Measurements from ENCODE around the gene PPM1K.
"Not testable (repeated sequence)": the region's sequence is repeated elsewhere in the genome, so short reads cannot be mapped to it uniquely, and the experiment has no call there.

Gene PPM1K

DNA sequence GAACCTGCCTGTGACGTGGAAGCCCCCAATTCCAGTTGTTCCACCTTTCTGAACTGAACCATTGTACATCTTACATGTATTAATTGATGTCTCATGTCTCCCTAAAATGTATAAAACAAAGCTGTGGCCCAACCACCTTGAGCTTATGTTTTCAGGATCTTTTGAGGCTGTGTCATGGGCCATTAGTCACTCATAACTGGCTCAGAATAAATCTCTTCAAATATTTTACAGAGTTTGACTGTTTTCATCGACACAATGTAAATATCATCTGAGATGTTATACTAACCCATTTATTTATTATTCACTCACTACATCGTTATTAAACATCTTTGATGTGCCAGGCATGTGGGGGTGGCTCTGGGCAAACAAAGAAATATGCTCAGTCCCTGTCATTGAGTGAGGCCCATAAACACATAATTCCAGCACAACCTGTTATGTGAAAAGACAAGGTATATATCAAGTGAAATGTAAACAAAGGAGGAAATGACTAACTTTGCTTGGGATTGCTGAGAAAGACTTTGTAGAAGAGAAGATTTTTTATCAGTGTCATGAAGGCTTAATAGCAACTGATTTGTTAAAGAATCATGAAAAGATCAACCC lies 34.5 kb upstream of the PPM1K start:
- Histone ChIP-seq H4K5ac (ENCODE audit: low read length) (peak overlapping the region; percentile 88), H3K4me1 (ENCODE audit: control insufficient read depth, low read depth, low read length) (peaks cover 10% of the 10 kb centered on the region), H3K9ac (ENCODE audit: low read length) (no peak overlapping the region), H2AK5ac (ENCODE audit: low read length) (peak overlapping the region; percentile 66), H3K27ac (ENCODE audit: low read depth, low read length) (peak overlapping the region; percentile 97), H3K36me3 (ENCODE audit: control insufficient read depth, insufficient read depth, low read length) (no peaks in the 10 kb centered on the region), H3K79me2 (ENCODE audit: control insufficient read depth, insufficient read depth, low read length) (no peaks in the 10 kb centered on the region), H4K8ac (ENCODE audit: low read depth, low read length) (peak overlapping the region; percentile 39), H3K4me2 (ENCODE audit: low read length) (no peak overlapping the region), H2BK5ac (ENCODE audit: low read length) (peak overlapping the region; percentile 100), H2BK120ac (ENCODE audit: low read depth, low read length) (peak overlapping the region; percentile 73), H2BK15ac (replicated peaks; ENCODE audit: low read depth) (peak overlapping the region; percentile 85), H3K27me3 (ENCODE audit: insufficient read depth, low read length, poor library complexity) (no peaks in the 10 kb centered on the region), H3K18ac (ENCODE audit: low read length) (peak overlapping the region; percentile 85), H3K4ac (ENCODE audit: low read depth, low read length) (peak overlapping the region; percentile 79), H3K79me1 (ENCODE audit: low read length) (no peaks in the 10 kb centered on the region), H3K23ac (ENCODE audit: low read length) (no peak overlapping the region), H3K56ac (ENCODE audit: low read length) (peak overlapping the region; percentile 82), H3K4me3 (ENCODE audit: low read length) (no peak overlapping the region)
- WGBS (ENCODE audit: extremely low coverage, insufficient coverage, low lambda C conversion rate), result 100% methylated on average over 1 of the region's 3 CpGs
- no peak for DNase-seq

DNA sequence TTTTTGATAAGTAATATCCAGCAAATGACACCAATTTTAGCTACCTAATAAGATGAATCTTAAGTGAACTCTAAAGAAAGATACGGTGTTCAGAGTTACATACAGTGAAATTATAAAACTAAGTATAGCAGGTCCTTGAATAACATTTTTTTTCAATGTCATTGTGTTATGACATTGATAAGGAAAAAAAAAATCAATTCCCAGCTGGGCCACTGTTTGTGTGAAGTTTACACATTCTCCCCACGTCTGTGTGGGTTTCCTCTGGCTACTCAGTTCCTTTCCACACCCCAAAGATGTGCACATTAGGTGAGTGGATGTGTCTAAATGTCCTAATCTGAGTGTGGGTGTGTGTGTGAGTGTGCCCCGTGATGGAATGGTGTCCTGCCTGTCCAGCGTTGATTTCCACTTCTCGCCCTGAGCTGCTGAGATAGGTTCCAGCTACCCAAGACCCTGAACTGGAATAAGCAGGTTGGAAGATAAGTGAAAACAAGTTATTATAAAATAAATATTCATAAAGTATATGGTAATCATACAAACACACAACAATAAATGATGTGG lies 31.2 kb upstream of the PPM1K start:
- Histone ChIP-seq H3K56ac (ENCODE audit: low read length) (no peak overlapping the region), H3K36me3 (ENCODE audit: control insufficient read depth, insufficient read depth, low read length) (no peaks in the 10 kb centered on the region), H3K4me3 (ENCODE audit: low read length) (no peak overlapping the region), H3K9ac (ENCODE audit: low read length) (no peak overlapping the region), H3K4me2 (ENCODE audit: low read length) (no peak overlapping the region), H3K27me3 (ENCODE audit: insufficient read depth, low read length, poor library complexity) (no peaks in the 10 kb centered on the region), H4K8ac (ENCODE audit: low read depth, low read length) (no peak overlapping the region), H2BK120ac (ENCODE audit: low read depth, low read length) (no peak overlapping the region), H3K27ac (ENCODE audit: low read depth, low read length) (no peak overlapping the region), H3K23ac (ENCODE audit: low read length) (no peak overlapping the region), H2BK15ac (replicated peaks; ENCODE audit: low read depth) (no peak overlapping the region), H3K4ac (ENCODE audit: low read depth, low read length) (no peak overlapping the region), H3K79me2 (ENCODE audit: control insufficient read depth, insufficient read depth, low read length) (no peaks in the 10 kb centered on the region), H4K5ac (ENCODE audit: low read length) (no peak overlapping the region), H2AK5ac (ENCODE audit: low read length) (peak overlapping the region; percentile 61), H2BK5ac (ENCODE audit: low read length) (no peak overlapping the region), H3K4me1 (ENCODE audit: control insufficient read depth, low read depth, low read length) (peaks cover 7% of the 10 kb centered on the region), H3K79me1 (ENCODE audit: low read length) (no peaks in the 10 kb centered on the region), H3K18ac (ENCODE audit: low read length) (no peak overlapping the region)
- DNase-seq, result no peak
- no CpG with 5 or more reads among the region's 5 CpGs for WGBS (ENCODE audit: extremely low coverage, insufficient coverage, low lambda C conversion rate)

DNA sequence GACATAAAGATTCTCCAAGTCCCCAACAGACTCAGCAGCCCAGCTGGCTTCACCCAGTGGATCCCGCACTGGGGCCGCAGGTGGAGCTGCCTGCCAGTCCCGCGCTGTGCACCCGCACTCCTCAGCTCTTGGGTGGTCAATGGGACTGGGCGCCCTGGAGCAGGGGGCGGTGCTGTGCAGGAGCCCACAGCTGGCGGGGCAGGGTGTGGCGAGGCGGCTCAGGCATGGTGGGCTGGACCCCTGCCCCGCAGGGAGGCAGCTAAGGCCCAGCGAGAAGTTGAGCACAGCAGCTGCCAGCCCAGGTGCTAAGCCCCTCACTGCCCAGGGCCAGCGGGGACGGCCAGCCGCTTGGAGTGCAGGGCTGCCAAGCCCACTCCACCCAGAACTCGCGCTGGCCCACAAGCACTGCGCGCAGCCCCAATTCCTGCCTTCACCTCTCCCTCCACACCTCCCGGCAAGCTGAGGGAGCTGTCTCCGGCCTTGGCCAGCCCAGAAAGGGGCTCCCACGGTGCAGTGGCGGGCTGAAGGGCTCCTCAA lies 28.8 kb upstream of the PPM1K start:
- H3K27ac ChIP-seq (ENCODE audit: low read depth, low read length); H3K79me1 ChIP-seq (ENCODE audit: low read length); H3K4me1 ChIP-seq (ENCODE audit: control insufficient read depth, low read depth, low read length); DNase-seq; H3K18ac ChIP-seq (ENCODE audit: low read length); H2AK5ac ChIP-seq (ENCODE audit: low read length); H3K23ac ChIP-seq (ENCODE audit: low read length); H3K4me2 ChIP-seq (ENCODE audit: low read length); H4K8ac ChIP-seq (ENCODE audit: low read depth, low read length); H2BK120ac ChIP-seq (ENCODE audit: low read depth, low read length); H3K4ac ChIP-seq (ENCODE audit: low read depth, low read length); H3K4me3 ChIP-seq (ENCODE audit: low read length); H2BK15ac ChIP-seq (replicated peaks; ENCODE audit: low read depth); H2BK5ac ChIP-seq (ENCODE audit: low read length); H3K79me2 ChIP-seq (ENCODE audit: control insufficient read depth, insufficient read depth, low read length); H3K36me3 ChIP-seq (ENCODE audit: control insufficient read depth, insufficient read depth, low read length); H3K9ac ChIP-seq (ENCODE audit: low read length); H3K56ac ChIP-seq (ENCODE audit: low read length); H3K27me3 ChIP-seq (ENCODE audit: insufficient read depth, low read length, poor library complexity); H4K5ac ChIP-seq (ENCODE audit: low read length): not testable (repeated sequence)
- no CpG with 5 or more reads among the region's 23 CpGs for WGBS (ENCODE audit: extremely low coverage, insufficient coverage, low lambda C conversion rate)

DNA sequence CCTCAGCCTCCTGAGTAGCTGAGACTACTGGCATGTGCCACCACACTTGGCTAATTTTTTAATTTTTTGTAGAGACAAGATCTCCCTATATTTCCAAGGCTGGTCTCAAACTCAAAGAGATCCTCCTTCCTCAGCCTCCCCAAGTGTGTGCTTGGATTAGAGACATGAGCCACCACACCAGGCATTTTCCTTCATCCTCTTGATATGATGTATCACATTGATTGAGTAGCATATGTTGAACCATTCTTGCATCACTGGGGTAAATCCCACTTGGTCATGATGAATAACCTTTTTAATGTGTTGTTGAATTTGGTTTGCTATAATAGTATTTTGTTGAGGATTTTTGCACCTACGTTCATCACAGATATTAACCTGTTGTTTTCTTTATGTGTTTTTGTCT lies 24.2 kb upstream of the PPM1K start:
- Histone ChIP-seq H3K4me1 (ENCODE audit: control insufficient read depth, low read depth, low read length) (no peaks in the 10 kb centered on the region), H3K4me3 (ENCODE audit: low read length) (no peak overlapping the region), H3K9ac (ENCODE audit: low read length) (no peak overlapping the region), H3K18ac (ENCODE audit: low read length) (no peak overlapping the region), H3K79me1 (ENCODE audit: low read length) (no peaks in the 10 kb centered on the region), H3K79me2 (ENCODE audit: control insufficient read depth, insufficient read depth, low read length) (no peaks in the 10 kb centered on the region), H3K23ac (ENCODE audit: low read length) (no peak overlapping the region), H2BK15ac (replicated peaks; ENCODE audit: low read depth) (no peak overlapping the region), H3K4ac (ENCODE audit: low read depth, low read length) (no peak overlapping the region), H4K5ac (ENCODE audit: low read length) (no peak overlapping the region), H4K8ac (ENCODE audit: low read depth, low read length) (no peak overlapping the region), H2BK5ac (ENCODE audit: low read length) (no peak overlapping the region), H3K36me3 (ENCODE audit: control insufficient read depth, insufficient read depth, low read length) (no peaks in the 10 kb centered on the region), H3K56ac (ENCODE audit: low read length) (no peak overlapping the region), H3K27me3 (ENCODE audit: insufficient read depth, low read length, poor library complexity) (no peaks in the 10 kb centered on the region), H3K27ac (ENCODE audit: low read depth, low read length) (no peak overlapping the region), H2AK5ac (ENCODE audit: low read length) (no peak overlapping the region), H2BK120ac (ENCODE audit: low read depth, low read length) (no peak overlapping the region), H3K4me2 (ENCODE audit: low read length) (no peak overlapping the region)
- no peak for DNase-seq
- no CpG with 5 or more reads among the region's 1 CpG for WGBS (ENCODE audit: extremely low coverage, insufficient coverage, low lambda C conversion rate)

DNA sequence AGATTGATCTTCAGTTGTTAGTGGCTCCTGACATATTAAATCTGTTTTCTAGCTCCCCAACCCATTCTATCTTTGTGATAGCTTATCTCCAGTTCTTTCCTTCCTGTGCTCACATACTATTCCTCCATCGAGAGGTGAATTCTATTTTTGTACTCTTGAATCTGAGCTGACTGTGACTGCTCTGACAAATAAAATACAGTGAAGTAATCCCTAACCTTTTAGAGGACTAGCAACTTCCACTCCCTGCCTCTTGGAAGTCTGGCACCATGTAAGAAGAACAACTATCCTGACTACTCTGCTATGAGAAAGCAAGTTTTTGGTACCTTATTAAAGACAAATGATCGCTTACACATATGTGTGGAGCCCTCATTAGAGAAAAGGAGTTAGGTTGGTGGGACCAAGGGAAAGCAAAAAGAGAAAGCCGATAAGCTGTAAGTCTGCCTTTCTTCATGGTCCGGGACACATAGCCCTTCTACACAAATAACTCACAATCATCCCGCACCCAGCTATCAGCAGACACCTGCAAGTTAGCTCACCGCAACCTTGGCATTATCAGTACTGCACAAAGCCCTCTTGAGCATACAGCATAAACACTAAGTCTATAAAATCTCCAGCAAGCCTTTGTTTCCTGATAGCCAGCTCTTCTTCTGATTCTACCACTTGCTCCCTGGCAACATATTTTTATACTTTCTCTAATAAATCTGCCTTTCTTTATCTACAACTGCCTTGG lies 13.5 kb upstream of the PPM1K start:
- no peak overlapping the region for H3K56ac ChIP-seq (ENCODE audit: low read length)
- no peaks in the 10 kb centered on the region for H3K4me1 ChIP-seq (ENCODE audit: control insufficient read depth, low read depth, low read length)
- no peak overlapping the region for H3K27ac ChIP-seq (ENCODE audit: low read depth, low read length)
- no peaks in the 10 kb centered on the region for H3K79me1 ChIP-seq (ENCODE audit: low read length)
- H2BK120ac ChIP-seq (ENCODE audit: low read depth, low read length), result no peak overlapping the region
- no peak overlapping the region for H3K4ac ChIP-seq (ENCODE audit: low read depth, low read length)
- H3K9ac ChIP-seq (ENCODE audit: low read length), result no peak overlapping the region
- no peak overlapping the region for H3K23ac ChIP-seq (ENCODE audit: low read length)
- no peak overlapping the region for H3K18ac ChIP-seq (ENCODE audit: low read length)
- H3K4me2 ChIP-seq (ENCODE audit: low read length), result no peak overlapping the region
- H4K8ac ChIP-seq (ENCODE audit: low read depth, low read length), result no peak overlapping the region
- no peak overlapping the region for H3K4me3 ChIP-seq (ENCODE audit: low read length)
- no peak overlapping the region for H4K5ac ChIP-seq (ENCODE audit: low read length)
- WGBS (ENCODE audit: extremely low coverage, insufficient coverage, low lambda C conversion rate), result no CpG with 5 or more reads among the region's 6 CpGs
- H2AK5ac ChIP-seq (ENCODE audit: low read length), result no peak overlapping the region
- H2BK5ac ChIP-seq (ENCODE audit: low read length), result no peak overlapping the region
- DNase-seq, result no peak
- no peaks in the 10 kb centered on the region for H3K36me3 ChIP-seq (ENCODE audit: control insufficient read depth, insufficient read depth, low read length)
- no peaks in the 10 kb centered on the region for H3K27me3 ChIP-seq (ENCODE audit: insufficient read depth, low read length, poor library complexity)
- H3K79me2 ChIP-seq (ENCODE audit: control insufficient read depth, insufficient read depth, low read length), result no peaks in the 10 kb centered on the region
- H2BK15ac ChIP-seq (replicated peaks; ENCODE audit: low read depth), result no peak overlapping the region

Measured in mesendoderm (in vitro differentiated cells).